ENCODE measurements around the gene SLC25A5.

- no peak for TF ChIP-seq EZH2phosphoT487 (IDR thresholded peaks at IDR 0.05; ENCODE audit: insufficient read depth, low read depth)
- no peak for TF ChIP-seq EZH2 (IDR thresholded peaks at IDR 0.05; ENCODE audit: insufficient read depth, poor library complexity, severe bottlenecking)
Measured at GRCh38 chrX:119421016-119421705, 47.1 kb upstream of the SLC25A5 start.
